Parietal lobe (tissue), 1 donor: ENCODE data around the gene KCNS1. TPM values are rescaled to one million over a fixed set of nuclear protein-coding genes. Genes with fewer than 3 reads are reported as not detected.

Experiments used
- total RNA-seq: library from RNA; depleted of rRNA; stranded (reverse); fragments of >200 nt; gene quantifications from one replicate; pipeline ENCODE4 v1.2.3, GENCODE V29; 2014

KCNS1 gene
- 1.6 TPM for total RNA-seq

GRCh38 chr20:45100563-45101245 is at the start of gene KCNS1:
KCNS1 (minus strand) TSS chr20:45101127; CDS start chr20:45099236, 1,891 bp downstream.

GRCh38 chr20:45124365-45124764 is 23.4 kb upstream of the KCNS1 start, which contains the start of gene WFDC12:
WFDC12 (minus strand) TSS chr20:45124465; CDS start chr20:45124447, 18 bp downstream.

GRCh38 chr20:45114465-45115385 is 13.8 kb upstream of the KCNS1 start, which contains the start of gene WFDC5:
WFDC5 (minus strand) TSS chr20:45115174; CDS start chr20:45115083, 91 bp downstream.

Other genes starting within 250 kb of the KCNS1 start
- 127 TPM for gene YWHAB, start 215.4 kb downstream of the KCNS1 start, total RNA-seq
- gene PABPC1L, start 191.1 kb downstream of the KCNS1 start, total RNA-seq, result 13.8 TPM
- gene TOMM34, start 140.7 kb downstream of the KCNS1 start, total RNA-seq, result 6.6 TPM
- 59.5 TPM for gene STK4, start 134.6 kb downstream of the KCNS1 start, total RNA-seq
- gene WFDC5, start 14.0 kb upstream of the KCNS1 start, total RNA-seq, result not detected
- not detected for gene WFDC12, start 23.3 kb upstream of the KCNS1 start, total RNA-seq
- not detected for gene PI3, start 73.8 kb upstream of the KCNS1 start, total RNA-seq
- not detected for gene SEMG1, start 105.9 kb upstream of the KCNS1 start, total RNA-seq
- gene SEMG2, start 120.2 kb upstream of the KCNS1 start, total RNA-seq, result not detected
- not detected for gene SLPI, start 153.4 kb upstream of the KCNS1 start, total RNA-seq
- gene RBPJL, start 205.7 kb upstream of the KCNS1 start, total RNA-seq, result not detected
- gene MATN4, start 207.2 kb upstream of the KCNS1 start, total RNA-seq, result not detected
- 0.94 TPM for gene SDC4, start 247.3 kb upstream of the KCNS1 start, total RNA-seq